Neural cell (in vitro differentiated cells): ENCODE data around the gene EPN1. TPM values are rescaled to one million over a fixed set of nuclear protein-coding genes. Genes with fewer than 3 reads are reported as not detected.
A peak's percentile ranks its signal among the peaks of the same experiment; 100 is the strongest.

Source experiments
- H2AFZ ChIP-seq: fragments of 200-600, 300-800 bp; sonication (generic), shearing (Covaris generic); 2 replicates; pipeline ENCODE4 v1.6.0; 2014; ENCODE audit warnings: low read depth, mild to moderate bottlenecking, antibody characterized with exemption, low read length, moderate library complexity
- H3F3A ChIP-seq: fragments of 200-600 bp; shearing (Covaris generic); 2 replicates; pipeline ENCODE4 v1.6.1; 2016; ENCODE audit warnings: mild to moderate bottlenecking, moderate library complexity, mixed read lengths, antibody characterized with exemption, low read length; ENCODE audit not compliant: insufficient read depth, poor library complexity, severe bottlenecking
- H3K27ac ChIP-seq: fragments of 200-600, 300-800 bp; sonication (generic), shearing (Covaris generic); 2 replicates; pipeline ENCODE4 v1.5.1; 2014; ENCODE audit warnings: mild to moderate bottlenecking, low read length, moderate library complexity
- H3K27me3 ChIP-seq: fragments of 300-800, 200-600 bp; sonication (generic), shearing (Covaris generic); 2 replicates; pipeline ENCODE4 v1.6.0; 2014; ENCODE audit warnings: mild to moderate bottlenecking, low read depth, low read length, moderate library complexity; ENCODE audit not compliant: insufficient read depth
- H3K36me3 ChIP-seq: fragments of 300-800, 200-600 bp; sonication (generic), shearing (Covaris generic); 2 replicates; pipeline ENCODE4 v1.5.1; 2014; ENCODE audit warnings: mild to moderate bottlenecking, antibody characterized with exemption, low read length, moderate library complexity; ENCODE audit not compliant: insufficient read depth
- H3K4me2 ChIP-seq: fragments of 300-800, 200-600 bp; sonication (generic), shearing (Covaris generic); 2 replicates; pipeline ENCODE4 v1.6.0; 2014; ENCODE audit warnings: mild to moderate bottlenecking, low read length
- H3K4me3 ChIP-seq: fragments of 300-800, 200-600 bp; sonication (generic), shearing (Covaris generic); 2 replicates; pipeline ENCODE4 v1.5.1; 2014; ENCODE audit warnings: mild to moderate bottlenecking, low read length, moderate library complexity
- H3K79me2 ChIP-seq: fragments of 200-600 bp; shearing (Covaris generic); replicated peaks from 2 replicates; pipeline ENCODE4 v1.6.0; 2014; ENCODE audit warnings: mild to moderate bottlenecking, low read length, moderate library complexity; ENCODE audit not compliant: insufficient read depth
- H3K9ac ChIP-seq: fragments of 300-800, 200-600 bp; sonication (generic), shearing (Covaris generic); 2 replicates; pipeline ENCODE4 v1.6.1; 2016; ENCODE audit warnings: mild to moderate bottlenecking, low read length, mixed read lengths
- H3K9me2 ChIP-seq: fragments of 200-600 bp; shearing (Covaris generic); 2 replicates; pipeline ENCODE4 v1.6.1; 2016; ENCODE audit warnings: mild to moderate bottlenecking, low read length, mixed read lengths; ENCODE audit not compliant: insufficient read depth
- H3K9me3 ChIP-seq: fragments of 200-600, 300-800 bp; sonication (generic), shearing (Covaris generic); 2 replicates; pipeline ENCODE4 v1.6.1; 2016; ENCODE audit warnings: mild to moderate bottlenecking, mixed run types, low read length, moderate library complexity, mixed read lengths
- H4K20me1 ChIP-seq: fragments of 200-600 bp; shearing (Covaris generic); 2 replicates; pipeline ENCODE4 v1.6.1; 2016; ENCODE audit warnings: mild to moderate bottlenecking, mixed run types; ENCODE audit not compliant: insufficient read depth
- CTCF ChIP-seq: fragments of 450-650 bp; IDR thresholded peaks from 2 replicates; pipeline ENCODE4 v1.5.1; 2014; ENCODE audit warnings: antibody characterized with exemption, mild to moderate bottlenecking, moderate library complexity; ENCODE audit not compliant: poor library complexity, severe bottlenecking
- EP300 ChIP-seq: fragments of 450-650 bp; conservative IDR thresholded peaks from 2 replicates; pipeline ENCODE4 v1.6.1; 2014; ENCODE audit warnings: antibody characterized with exemption, mild to moderate bottlenecking, moderate library complexity; ENCODE audit not compliant: poor library complexity, severe bottlenecking
- EZH2 ChIP-seq: fragments of 200-600, 300-800 bp; shearing (Covaris generic), sonication (generic); IDR thresholded peaks from 2 replicates; pipeline ENCODE4 v1.6.1; 2014; ENCODE audit warnings: antibody characterized with exemption, low read length, borderline replicate concordance, mild to moderate bottlenecking; ENCODE audit not compliant: insufficient read depth, poor library complexity, severe bottlenecking
- MXI1 ChIP-seq: fragments of 450-650 bp; conservative IDR thresholded peaks from 2 replicates; pipeline ENCODE4 v1.6.1; 2014; ENCODE audit warnings: antibody characterized with exemption, mild to moderate bottlenecking; ENCODE audit not compliant: poor library complexity, severe bottlenecking
- POLR2AphosphoS5 ChIP-seq: IDR thresholded peaks from 2 replicates; pipeline ENCODE4 v1.6.1; 2012
- RAD21 ChIP-seq: fragments of 450-650 bp; conservative IDR thresholded peaks from 2 replicates; pipeline ENCODE4 v1.6.1; 2014; ENCODE audit warnings: antibody characterized with exemption, mild to moderate bottlenecking, moderate library complexity
- SMC3 ChIP-seq: fragments of 450-650 bp; conservative IDR thresholded peaks from 2 replicates; pipeline ENCODE4 v1.6.1; 2014; ENCODE audit warnings: antibody characterized with exemption, mild to moderate bottlenecking, moderate library complexity; ENCODE audit not compliant: poor library complexity
- TAF1 ChIP-seq: IDR thresholded peaks from 2 replicates; pipeline ENCODE4 v1.6.1; 2012; ENCODE audit warnings: low read depth
- polyA plus RNA-seq: library from polyadenylated mRNA; depleted of rRNA; stranded (reverse); fragments of >200 nt; gene quantifications from 2 replicates; pipeline ENCODE4 v1.2.3, GENCODE V29; 2014
- TF ChIP-seq, protein P1 (sequence below): IDR thresholded peaks from 2 replicates; pipeline ENCODE4 v1.6.1; 2012; ENCODE audit warnings: borderline replicate concordance

EPN1 gene
- polyA plus RNA-seq, 1 donor from 2014 or later, result 21.0 TPM

GRCh38 chr19:55647732-55648584 is 27.1 kb upstream of the EPN1 start, which contains the start of gene CCDC106:
TSS of gene CCDC106 (plus strand) at chr19:55648212. CDS start at chr19:55649047, 835 bp downstream.
- no peaks in the 10 kb centered on the region for H3K9me3 ChIP-seq
- H3K9me2 ChIP-seq, result no peaks in the 10 kb centered on the region
- no peaks in the 10 kb centered on the region for H4K20me1 ChIP-seq
- TF ChIP-seq EP300 (peak; percentile 17), MXI1 (peak; percentile 74), CTCF (no peak), EZH2 (no peak), SMC3 (peak; percentile 33), POLR2AphosphoS5 (peak; percentile 32)
- TF ChIP-seq, protein P1, sequence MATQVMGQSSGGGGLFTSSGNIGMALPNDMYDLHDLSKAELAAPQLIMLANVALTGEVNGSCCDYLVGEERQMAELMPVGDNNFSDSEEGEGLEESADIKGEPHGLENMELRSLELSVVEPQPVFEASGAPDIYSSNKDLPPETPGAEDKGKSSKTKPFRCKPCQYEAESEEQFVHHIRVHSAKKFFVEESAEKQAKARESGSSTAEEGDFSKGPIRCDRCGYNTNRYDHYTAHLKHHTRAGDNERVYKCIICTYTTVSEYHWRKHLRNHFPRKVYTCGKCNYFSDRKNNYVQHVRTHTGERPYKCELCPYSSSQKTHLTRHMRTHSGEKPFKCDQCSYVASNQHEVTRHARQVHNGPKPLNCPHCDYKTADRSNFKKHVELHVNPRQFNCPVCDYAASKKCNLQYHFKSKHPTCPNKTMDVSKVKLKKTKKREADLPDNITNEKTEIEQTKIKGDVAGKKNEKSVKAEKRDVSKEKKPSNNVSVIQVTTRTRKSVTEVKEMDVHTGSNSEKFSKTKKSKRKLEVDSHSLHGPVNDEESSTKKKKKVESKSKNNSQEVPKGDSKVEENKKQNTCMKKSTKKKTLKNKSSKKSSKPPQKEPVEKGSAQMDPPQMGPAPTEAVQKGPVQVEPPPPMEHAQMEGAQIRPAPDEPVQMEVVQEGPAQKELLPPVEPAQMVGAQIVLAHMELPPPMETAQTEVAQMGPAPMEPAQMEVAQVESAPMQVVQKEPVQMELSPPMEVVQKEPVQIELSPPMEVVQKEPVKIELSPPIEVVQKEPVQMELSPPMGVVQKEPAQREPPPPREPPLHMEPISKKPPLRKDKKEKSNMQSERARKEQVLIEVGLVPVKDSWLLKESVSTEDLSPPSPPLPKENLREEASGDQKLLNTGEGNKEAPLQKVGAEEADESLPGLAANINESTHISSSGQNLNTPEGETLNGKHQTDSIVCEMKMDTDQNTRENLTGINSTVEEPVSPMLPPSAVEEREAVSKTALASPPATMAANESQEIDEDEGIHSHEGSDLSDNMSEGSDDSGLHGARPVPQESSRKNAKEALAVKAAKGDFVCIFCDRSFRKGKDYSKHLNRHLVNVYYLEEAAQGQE, result no peak
- peak within 1 kb of the TSS; percentile 76 for H3K27ac ChIP-seq
- H3K4me3 ChIP-seq, result peak within 1 kb of the TSS; percentile 94
- peak within 1 kb of the TSS; percentile 62 for H2AFZ ChIP-seq
- H3F3A ChIP-seq, result no peaks in the 10 kb centered on the region
- peak within 1 kb of the TSS; percentile 89 for H3K9ac ChIP-seq
- peak within 1 kb of the TSS; percentile 92 for H3K4me2 ChIP-seq
- H3K27me3 ChIP-seq, result no peaks in the 10 kb centered on the region
- no peaks in the 10 kb centered on the region for H3K36me3 ChIP-seq
- H3K79me2 ChIP-seq, result peaks cover 18% of the 10 kb centered on the region

DNA sequence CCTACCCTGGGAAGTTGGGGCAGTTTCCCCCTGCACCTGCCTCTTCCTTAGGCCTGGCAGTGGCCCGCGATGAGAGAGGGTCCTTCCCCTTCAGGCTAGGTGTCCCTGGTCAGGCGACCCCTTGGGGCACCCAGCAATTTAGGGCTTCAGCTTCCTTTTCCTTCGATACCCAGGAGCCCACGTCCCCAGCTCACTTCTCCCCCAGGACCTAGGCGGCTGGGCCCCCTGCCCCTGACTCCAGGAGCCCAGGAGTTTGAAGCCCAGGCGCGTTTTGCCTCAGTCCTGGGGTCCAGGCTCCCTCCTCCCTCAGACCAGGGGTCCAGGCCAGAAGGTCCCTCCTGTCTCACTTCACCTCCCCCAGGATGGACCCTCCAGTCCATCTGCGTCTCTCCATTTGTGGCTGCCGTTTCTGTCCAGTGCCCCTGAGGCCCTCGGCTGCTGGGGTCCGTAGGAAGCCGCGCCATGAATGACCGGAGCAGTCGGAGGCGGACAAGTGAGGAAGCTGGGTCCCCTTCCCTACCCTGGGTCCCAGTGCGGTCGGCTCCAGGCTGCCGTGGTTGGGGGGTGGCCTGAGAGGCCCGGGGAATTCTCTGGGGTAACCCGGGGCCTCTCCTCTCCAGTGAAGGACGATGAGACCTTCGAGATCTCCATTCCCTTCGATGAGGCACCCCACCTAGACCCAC is 26.3 kb upstream of the EPN1 start:
- Histone ChIP-seq H3K9ac (peak overlapping the region; percentile 89), H3F3A (no peaks in the 10 kb centered on the region), H3K79me2 (peaks cover 13% of the 10 kb centered on the region), H3K9me3 (no peaks in the 10 kb centered on the region), H3K9me2 (no peaks in the 10 kb centered on the region), H2AFZ (no peak overlapping the region), H3K27me3 (no peaks in the 10 kb centered on the region), H3K27ac (peak overlapping the region; percentile 76), H4K20me1 (no peaks in the 10 kb centered on the region), H3K4me3 (peak overlapping the region; percentile 94), H3K4me2 (peak overlapping the region; percentile 92), H3K36me3 (no peaks in the 10 kb centered on the region)
- TF ChIP-seq TAF1 (no peak), POLR2AphosphoS5 (no peak), SMC3 (no peak), RAD21 (no peak), EZH2 (no peak), CTCF (no peak), EP300 (no peak), MXI1 (no peak)
- TF ChIP-seq, protein P1, result no peak
